GM18517 (cell line): Measurements from ENCODE around the gene SLC4A2.
A peak's percentile ranks its signal among the peaks of the same experiment; 100 is the strongest.

Experiments used
- ATAC-seq: cut with Tn5 transposase; IDR thresholded peaks from one replicate; pipeline ENCODE4 v1.9.1; 2021; ENCODE audit warnings: mild to moderate bottlenecking, moderate library complexity; ENCODE audit not compliant: unreplicated experiment

SLC4A2 gene

GRCh38 chr7:151114151-151115090 lies 55.0 kb downstream of the SLC4A2 start:
- ATAC-seq = no peak

GRCh38 chr7:151115121-151115835 lies 55.9 kb downstream of the SLC4A2 start:
- ATAC-seq = no peak

GRCh38 chr7:151115836-151116418 lies 56.5 kb downstream of the SLC4A2 start:
- ATAC-seq = no peak

- ATAC-seq = no peak
Measured at GRCh38 chr7:151116603-151117440, 57.4 kb downstream of the SLC4A2 start.

- no peak for ATAC-seq
Measured at GRCh38 chr7:151117565-151117964, 58.2 kb downstream of the SLC4A2 start.

- no peak for ATAC-seq
Measured at GRCh38 chr7:151118108-151119054, 59.0 kb downstream of the SLC4A2 start.

- no peak for ATAC-seq
Measured at GRCh38 chr7:151119055-151119415, 59.6 kb downstream of the SLC4A2 start.

GRCh38 chr7:151119902-151120301 lies 60.5 kb downstream of the SLC4A2 start:
- no peak for ATAC-seq

GRCh38 chr7:151120896-151121295 lies 61.5 kb downstream of the SLC4A2 start:
- no peak for ATAC-seq

- no peak for ATAC-seq
Measured at GRCh38 chr7:151121380-151122170, 62.2 kb downstream of the SLC4A2 start.

- no peak for ATAC-seq
Measured at GRCh38 chr7:151122276-151122675, 62.9 kb downstream of the SLC4A2 start.

- ATAC-seq = no peak
Measured at GRCh38 chr7:151122796-151123157, 63.4 kb downstream of the SLC4A2 start.

GRCh38 chr7:151123158-151123821 lies 63.9 kb downstream of the SLC4A2 start:
- no peak for ATAC-seq

GRCh38 chr7:151123822-151124464 lies 64.6 kb downstream of the SLC4A2 start:
- peak; percentile 84 for ATAC-seq

- no peak for ATAC-seq
Measured at GRCh38 chr7:151124481-151124880, 65.1 kb downstream of the SLC4A2 start.

- ATAC-seq = no peak
Measured at GRCh38 chr7:151124899-151125399, 65.6 kb downstream of the SLC4A2 start.

- ATAC-seq = no peak
Measured at GRCh38 chr7:151125470-151125845, 66.1 kb downstream of the SLC4A2 start.
